HepG2 (cell line): ENCODE measurements around the gene GGA2. TPM values are rescaled to one million over a fixed set of nuclear protein-coding genes. Genes with fewer than 3 reads are reported as not detected.

Source experiments
- TCF12 ChIP-seq, 2 experiments: fragments of 450-650 bp in 1 of 2; sonication (generic) in 1 of 2; formaldehyde crosslinking in 1 of 2; IDR thresholded peaks; 2 replicates each; pipeline versions ENCODE4 v1.6.1 to v1.8.0; 2017 to 2022; ENCODE audit warnings: antibody characterized with exemption in 1 of 2, mild to moderate bottlenecking in 1 of 2, missing genetic modification reagents in 1 of 2, moderate library complexity in 1 of 2
- ZBTB8A ChIP-seq: sonication (generic); formaldehyde crosslinking; IDR thresholded peaks from 2 replicates; pipeline ENCODE4 v1.4.0; 2020; ENCODE audit warnings: mild to moderate bottlenecking, low read depth, missing genetic modification reagents, borderline replicate concordance
- ZNF124 ChIP-seq: sonication (generic); formaldehyde crosslinking; IDR thresholded peaks from 2 replicates; pipeline ENCODE4 v1.4.0; 2020; ENCODE audit warnings: missing genetic modification reagents
- ZNF251 ChIP-seq: sonication (generic); formaldehyde crosslinking; IDR thresholded peaks from 2 replicates; pipeline ENCODE4 v1.9.0; 2021; ENCODE audit warnings: mild to moderate bottlenecking, missing genetic modification reagents
- ZNF260 ChIP-seq: sonication (generic); formaldehyde crosslinking; IDR thresholded peaks from 2 replicates; pipeline ENCODE4 v1.4.0; 2020; ENCODE audit warnings: missing genetic modification reagents, low read depth, mild to moderate bottlenecking, borderline replicate concordance
- ZNF296 ChIP-seq: sonication (generic); formaldehyde crosslinking; conservative IDR thresholded peaks from 2 replicates; pipeline ENCODE4 v1.5.0; 2020; ENCODE audit warnings: mild to moderate bottlenecking, missing genetic modification reagents
- ZNF556 ChIP-seq: sonication (generic); formaldehyde crosslinking; IDR thresholded peaks from 2 replicates; pipeline ENCODE4 v1.4.0; 2020; ENCODE audit warnings: mild to moderate bottlenecking, missing genetic modification reagents, borderline replicate concordance
- ZNF768 ChIP-seq: sonication (generic); formaldehyde crosslinking; IDR thresholded peaks from 2 replicates; pipeline ENCODE4 v1.4.0; 2020; ENCODE audit warnings: missing genetic modification reagents
- ZSCAN31 ChIP-seq: sonication (generic); formaldehyde crosslinking; IDR thresholded peaks from 2 replicates; pipeline ENCODE4 v1.5.0; 2020; ENCODE audit warnings: low read depth, mild to moderate bottlenecking, missing genetic modification reagents
- polyA plus RNA-seq, 8 experiments: library from polyadenylated mRNA; depleted of rRNA in 3 of 8; stranded (reverse) in 7 of 8; unstranded in 1 of 8; fragments of >200 nt; fragmentation: Illumina TruSeq in 4 of 8; extraction: Trizol in 4 of 8; gene quantifications; 2 replicates each; pipeline versions ENCODE4 v1.2.1 to v1.2.3, GENCODE V29; 2011 to 2016; ENCODE audit warnings: low read depth in 4 of 8, missing spikeins in 1 of 8, mixed read lengths in 1 of 8; ENCODE audit not compliant: insufficient read depth in 1 of 8
- total RNA-seq, 5 experiments: library from RNA; depleted of rRNA; stranded (reverse); fragments of >200 nt; fragmentation: Illumina TruSeq; extraction: Trizol; gene quantifications; 2 replicates each; pipeline ENCODE4 v1.2.3, GENCODE V29; 2016; ENCODE audit warnings: low read depth in 1 of 5
- TF ChIP-seq, protein P1 (sequence below): sonication (generic); formaldehyde crosslinking; IDR thresholded peaks from 2 replicates; pipeline ENCODE4 v1.5.0; 2020; ENCODE audit warnings: mild to moderate bottlenecking, missing genetic modification reagents, borderline replicate concordance
- TF ChIP-seq, protein P2 (sequence below): sonication (generic); formaldehyde crosslinking; IDR thresholded peaks from 2 replicates; pipeline ENCODE4 v1.5.1; 2020; ENCODE audit warnings: mild to moderate bottlenecking, missing genetic modification reagents, borderline replicate concordance
- TF ChIP-seq, protein P3 (sequence below): sonication (generic); formaldehyde crosslinking; IDR thresholded peaks from 2 replicates; pipeline ENCODE4 v1.9.0; 2021; ENCODE audit warnings: mild to moderate bottlenecking, missing genetic modification reagents

GGA2 gene
- total and polyA plus RNA-seq, 2 of the 13 experiments (the other 11 are each of a cell fraction or from before 2014, with no cell fraction given): 51.5 to 69.8 TPM

DNA sequence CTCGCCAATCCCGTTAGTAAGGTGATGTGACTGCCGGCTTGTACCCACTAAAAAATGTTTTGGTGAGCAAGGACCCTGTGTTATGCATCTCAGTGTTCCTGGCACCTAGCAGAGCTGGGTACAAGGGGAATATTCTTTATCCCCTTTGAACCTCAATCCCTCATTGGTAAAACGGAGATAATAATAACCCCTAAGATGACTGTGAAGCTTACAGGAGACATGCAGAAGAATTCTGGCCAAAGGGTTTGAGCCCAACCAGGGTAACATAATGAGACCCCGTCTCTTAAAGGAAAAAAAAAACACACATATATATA, 896 bp downstream of the GGA2 start (continued):
- TF ChIP-seq ZNF124 (CRISPR knock-in tag): 0 out of 2 replicates have a peak, but pooled peaks have one; percentile 37
- no peak for TF ChIP-seq ZSCAN31
- TF ChIP-seq ZNF251 (CRISPR knock-in tag): no peak
- TF ChIP-seq, protein P1, sequence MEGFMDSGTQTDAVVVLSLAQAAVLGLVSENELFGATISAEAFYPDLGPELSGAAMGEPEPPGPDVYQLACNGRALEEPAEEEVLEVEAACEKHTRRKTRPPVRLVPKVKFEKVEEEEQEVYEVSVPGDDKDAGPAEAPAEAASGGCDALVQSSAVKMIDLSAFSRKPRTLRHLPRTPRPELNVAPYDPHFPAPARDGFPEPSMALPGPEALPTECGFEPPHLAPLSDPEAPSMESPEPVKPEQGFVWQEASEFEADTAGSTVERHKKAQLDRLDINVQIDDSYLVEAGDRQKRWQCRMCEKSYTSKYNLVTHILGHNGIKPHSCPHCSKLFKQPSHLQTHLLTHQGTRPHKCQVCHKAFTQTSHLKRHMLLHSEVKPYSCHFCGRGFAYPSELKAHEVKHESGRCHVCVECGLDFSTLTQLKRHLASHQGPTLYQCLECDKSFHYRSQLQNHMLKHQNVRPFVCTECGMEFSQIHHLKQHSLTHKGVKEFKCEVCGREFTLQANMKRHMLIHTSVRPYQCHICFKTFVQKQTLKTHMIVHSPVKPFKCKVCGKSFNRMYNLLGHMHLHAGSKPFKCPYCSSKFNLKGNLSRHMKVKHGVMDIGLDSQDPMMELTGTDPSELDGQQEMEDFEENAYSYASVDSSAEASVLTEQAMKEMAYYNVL (CRISPR knock-in tag): no peak
- TF ChIP-seq, protein P2, sequence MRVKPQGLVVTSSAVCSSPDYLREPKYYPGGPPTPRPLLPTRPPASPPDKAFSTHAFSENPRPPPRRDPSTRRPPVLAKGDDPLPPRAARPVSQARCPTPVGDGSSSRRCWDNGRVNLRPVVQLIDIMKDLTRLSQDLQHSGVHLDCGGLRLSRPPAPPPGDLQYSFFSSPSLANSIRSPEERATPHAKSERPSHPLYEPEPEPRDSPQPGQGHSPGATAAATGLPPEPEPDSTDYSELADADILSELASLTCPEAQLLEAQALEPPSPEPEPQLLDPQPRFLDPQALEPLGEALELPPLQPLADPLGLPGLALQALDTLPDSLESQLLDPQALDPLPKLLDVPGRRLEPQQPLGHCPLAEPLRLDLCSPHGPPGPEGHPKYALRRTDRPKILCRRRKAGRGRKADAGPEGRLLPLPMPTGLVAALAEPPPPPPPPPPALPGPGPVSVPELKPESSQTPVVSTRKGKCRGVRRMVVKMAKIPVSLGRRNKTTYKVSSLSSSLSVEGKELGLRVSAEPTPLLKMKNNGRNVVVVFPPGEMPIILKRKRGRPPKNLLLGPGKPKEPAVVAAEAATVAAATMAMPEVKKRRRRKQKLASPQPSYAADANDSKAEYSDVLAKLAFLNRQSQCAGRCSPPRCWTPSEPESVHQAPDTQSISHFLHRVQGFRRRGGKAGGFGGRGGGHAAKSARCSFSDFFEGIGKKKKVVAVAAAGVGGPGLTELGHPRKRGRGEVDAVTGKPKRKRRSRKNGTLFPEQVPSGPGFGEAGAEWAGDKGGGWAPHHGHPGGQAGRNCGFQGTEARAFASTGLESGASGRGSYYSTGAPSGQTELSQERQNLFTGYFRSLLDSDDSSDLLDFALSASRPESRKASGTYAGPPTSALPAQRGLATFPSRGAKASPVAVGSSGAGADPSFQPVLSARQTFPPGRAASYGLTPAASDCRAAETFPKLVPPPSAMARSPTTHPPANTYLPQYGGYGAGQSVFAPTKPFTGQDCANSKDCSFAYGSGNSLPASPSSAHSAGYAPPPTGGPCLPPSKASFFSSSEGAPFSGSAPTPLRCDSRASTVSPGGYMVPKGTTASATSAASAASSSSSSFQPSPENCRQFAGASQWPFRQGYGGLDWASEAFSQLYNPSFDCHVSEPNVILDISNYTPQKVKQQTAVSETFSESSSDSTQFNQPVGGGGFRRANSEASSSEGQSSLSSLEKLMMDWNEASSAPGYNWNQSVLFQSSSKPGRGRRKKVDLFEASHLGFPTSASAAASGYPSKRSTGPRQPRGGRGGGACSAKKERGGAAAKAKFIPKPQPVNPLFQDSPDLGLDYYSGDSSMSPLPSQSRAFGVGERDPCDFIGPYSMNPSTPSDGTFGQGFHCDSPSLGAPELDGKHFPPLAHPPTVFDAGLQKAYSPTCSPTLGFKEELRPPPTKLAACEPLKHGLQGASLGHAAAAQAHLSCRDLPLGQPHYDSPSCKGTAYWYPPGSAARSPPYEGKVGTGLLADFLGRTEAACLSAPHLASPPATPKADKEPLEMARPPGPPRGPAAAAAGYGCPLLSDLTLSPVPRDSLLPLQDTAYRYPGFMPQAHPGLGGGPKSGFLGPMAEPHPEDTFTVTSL (CRISPR knock-in tag): no peak
- no peak for TF ChIP-seq ZNF296
- 0 out of 2 replicates have a peak, but pooled peaks have one; percentile 25 for TF ChIP-seq ZBTB8A (CRISPR knock-in tag)
- TF ChIP-seq ZNF768 (CRISPR knock-in tag): no peak
- TF ChIP-seq, protein P3, sequence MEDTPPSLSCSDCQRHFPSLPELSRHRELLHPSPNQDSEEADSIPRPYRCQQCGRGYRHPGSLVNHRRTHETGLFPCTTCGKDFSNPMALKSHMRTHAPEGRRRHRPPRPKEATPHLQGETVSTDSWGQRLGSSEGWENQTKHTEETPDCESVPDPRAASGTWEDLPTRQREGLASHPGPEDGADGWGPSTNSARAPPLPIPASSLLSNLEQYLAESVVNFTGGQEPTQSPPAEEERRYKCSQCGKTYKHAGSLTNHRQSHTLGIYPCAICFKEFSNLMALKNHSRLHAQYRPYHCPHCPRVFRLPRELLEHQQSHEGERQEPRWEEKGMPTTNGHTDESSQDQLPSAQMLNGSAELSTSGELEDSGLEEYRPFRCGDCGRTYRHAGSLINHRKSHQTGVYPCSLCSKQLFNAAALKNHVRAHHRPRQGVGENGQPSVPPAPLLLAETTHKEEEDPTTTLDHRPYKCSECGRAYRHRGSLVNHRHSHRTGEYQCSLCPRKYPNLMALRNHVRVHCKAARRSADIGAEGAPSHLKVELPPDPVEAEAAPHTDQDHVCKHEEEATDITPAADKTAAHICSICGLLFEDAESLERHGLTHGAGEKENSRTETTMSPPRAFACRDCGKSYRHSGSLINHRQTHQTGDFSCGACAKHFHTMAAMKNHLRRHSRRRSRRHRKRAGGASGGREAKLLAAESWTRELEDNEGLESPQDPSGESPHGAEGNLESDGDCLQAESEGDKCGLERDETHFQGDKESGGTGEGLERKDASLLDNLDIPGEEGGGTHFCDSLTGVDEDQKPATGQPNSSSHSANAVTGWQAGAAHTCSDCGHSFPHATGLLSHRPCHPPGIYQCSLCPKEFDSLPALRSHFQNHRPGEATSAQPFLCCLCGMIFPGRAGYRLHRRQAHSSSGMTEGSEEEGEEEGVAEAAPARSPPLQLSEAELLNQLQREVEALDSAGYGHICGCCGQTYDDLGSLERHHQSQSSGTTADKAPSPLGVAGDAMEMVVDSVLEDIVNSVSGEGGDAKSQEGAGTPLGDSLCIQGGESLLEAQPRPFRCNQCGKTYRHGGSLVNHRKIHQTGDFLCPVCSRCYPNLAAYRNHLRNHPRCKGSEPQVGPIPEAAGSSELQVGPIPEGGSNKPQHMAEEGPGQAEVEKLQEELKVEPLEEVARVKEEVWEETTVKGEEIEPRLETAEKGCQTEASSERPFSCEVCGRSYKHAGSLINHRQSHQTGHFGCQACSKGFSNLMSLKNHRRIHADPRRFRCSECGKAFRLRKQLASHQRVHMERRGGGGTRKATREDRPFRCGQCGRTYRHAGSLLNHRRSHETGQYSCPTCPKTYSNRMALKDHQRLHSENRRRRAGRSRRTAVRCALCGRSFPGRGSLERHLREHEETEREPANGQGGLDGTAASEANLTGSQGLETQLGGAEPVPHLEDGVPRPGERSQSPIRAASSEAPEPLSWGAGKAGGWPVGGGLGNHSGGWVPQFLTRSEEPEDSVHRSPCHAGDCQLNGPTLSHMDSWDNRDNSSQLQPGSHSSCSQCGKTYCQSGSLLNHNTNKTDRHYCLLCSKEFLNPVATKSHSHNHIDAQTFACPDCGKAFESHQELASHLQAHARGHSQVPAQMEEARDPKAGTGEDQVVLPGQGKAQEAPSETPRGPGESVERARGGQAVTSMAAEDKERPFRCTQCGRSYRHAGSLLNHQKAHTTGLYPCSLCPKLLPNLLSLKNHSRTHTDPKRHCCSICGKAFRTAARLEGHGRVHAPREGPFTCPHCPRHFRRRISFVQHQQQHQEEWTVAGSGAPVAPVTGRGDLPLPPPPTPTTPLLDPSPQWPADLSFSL: no peak
- TF ChIP-seq TCF12 (IDR thresholded peaks at IDR 0.05): no peak
- TF ChIP-seq TCF12 (CRISPR knock-in tag; IDR thresholded peaks at IDR 0.05): no peak
- TF ChIP-seq ZNF260 (CRISPR knock-in tag): no peak
- TF ChIP-seq ZNF556 (CRISPR knock-in tag): no peak
